SH-SY5Y (cell line): ENCODE measurements around the gene GNPAT.

Source experiments
- GATA2 ChIP-seq: IDR thresholded peaks from 2 replicates; pipeline ENCODE4 v1.6.1; 2011; ENCODE audit warnings: mild to moderate bottlenecking, low read depth, low read length
- GATA3 ChIP-seq: IDR thresholded peaks from 2 replicates; pipeline ENCODE4 v1.6.1; 2011; ENCODE audit warnings: low read depth, mild to moderate bottlenecking, low read length, moderate library complexity

The GNPAT gene

DNA sequence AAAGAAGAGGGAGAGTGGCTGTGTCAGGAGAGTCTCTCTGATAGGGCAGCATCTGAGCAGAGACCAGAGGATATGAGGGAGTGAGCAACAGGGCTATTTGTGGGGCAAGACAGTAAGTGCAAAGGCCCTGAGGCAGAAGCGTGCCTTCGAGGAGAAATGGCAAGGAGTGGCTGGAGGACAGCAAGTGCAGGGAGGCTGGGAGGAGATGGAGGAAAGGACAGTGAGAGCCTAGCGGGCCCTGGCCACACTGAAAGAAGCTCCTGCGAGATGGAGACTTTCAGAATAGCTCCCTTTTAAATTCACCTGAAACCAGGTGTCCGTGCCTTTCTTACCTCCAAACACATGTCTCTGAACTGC lies 71.4 kb downstream of the GNPAT start:
- TF ChIP-seq GATA3 (no peak), GATA2 (no peak)

DNA sequence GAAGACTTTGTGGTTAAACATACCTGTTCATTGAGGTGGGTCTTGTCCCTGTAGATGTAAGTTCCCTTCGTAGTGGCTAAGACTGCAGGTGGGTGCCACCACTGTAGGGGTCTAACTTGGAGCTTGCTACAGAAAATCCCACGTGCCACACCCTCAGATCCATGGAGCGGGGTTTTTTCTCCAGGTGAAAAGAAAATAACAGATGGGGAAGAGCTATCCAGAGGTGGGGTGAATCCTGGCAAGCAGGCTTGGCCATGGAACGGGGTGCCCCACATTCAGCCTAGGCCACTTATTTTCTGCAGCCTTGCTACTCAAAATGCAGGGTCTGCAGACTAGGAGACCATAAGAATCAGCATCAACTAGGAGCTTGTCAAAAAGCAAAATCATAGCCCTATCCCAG lies 72.6 kb downstream of the GNPAT start:
- TF ChIP-seq GATA2 (no peak), GATA3 (no peak)

DNA sequence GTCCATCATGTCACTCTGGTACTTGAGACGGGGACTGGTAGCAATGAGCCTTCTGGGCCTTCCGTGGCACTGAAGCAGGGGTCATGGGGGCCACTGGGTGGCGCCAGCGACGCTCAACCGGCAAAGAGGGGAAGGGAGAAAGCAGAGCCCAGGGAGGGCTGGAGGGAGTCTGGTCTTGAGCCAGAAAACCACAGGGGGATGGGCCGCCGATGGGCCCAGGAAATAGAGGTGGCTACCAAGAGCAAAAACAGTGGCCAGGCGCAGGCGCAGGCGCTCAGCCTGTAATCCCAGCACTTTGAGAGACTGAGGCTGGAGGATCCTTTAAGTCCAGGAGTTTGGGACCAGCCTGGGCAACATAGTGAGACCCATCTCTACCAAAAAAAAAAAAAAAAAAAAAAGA lies 74.9 kb downstream of the GNPAT start:
- no peak for TF ChIP-seq GATA2

DNA sequence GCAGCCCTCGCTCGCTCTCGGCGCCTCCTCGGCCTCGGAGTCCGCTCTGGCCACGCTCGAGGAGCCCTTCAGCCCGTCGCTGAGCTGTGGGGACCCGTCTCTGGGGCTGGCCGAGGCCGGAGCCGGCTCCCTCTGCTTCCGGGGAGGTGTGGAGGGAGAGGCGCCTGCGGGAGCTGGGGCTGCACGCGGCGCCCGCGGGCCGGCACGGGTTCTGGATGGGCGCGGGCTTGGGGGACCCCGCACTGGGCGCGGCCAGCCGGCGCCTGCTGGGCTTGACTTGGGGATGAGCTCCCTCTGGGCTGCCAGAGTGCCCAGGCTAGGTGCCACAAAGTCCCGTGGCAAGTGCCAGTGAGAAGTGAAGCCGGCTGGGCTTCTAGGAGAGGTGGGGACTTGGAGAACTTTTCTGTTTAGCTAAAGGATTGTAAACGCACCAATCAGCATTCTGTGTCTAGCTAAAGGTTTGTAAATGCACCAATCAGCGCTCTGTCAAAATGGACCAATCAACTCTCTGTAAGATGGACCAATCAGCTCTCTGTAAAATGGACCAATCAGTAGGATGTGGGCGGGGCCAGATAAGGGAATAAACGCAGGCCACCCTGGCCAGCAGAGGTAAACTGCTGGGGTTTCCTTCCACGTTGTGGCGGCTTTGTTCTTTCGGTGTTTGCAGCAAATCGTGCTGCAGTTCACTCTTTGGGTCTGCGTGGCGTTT lies 76.4 kb downstream of the GNPAT start:
- no peak for TF ChIP-seq GATA2
- TF ChIP-seq GATA3: no peak

DNA sequence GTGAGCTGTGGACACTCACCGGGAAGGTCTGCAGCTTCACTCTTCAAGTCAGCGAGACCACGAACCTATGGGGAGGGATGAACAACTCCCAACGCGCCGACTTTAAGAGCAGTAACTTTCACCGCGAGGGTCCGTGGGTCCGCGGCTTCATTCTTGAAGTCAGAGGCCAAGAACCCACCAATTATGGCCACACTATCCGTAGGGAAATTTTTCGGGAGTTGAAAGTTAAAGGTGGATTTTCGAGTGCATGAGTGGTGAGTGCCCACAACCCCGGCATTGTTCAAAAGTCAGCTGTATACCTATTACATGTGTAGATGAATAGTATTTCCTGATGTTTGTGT lies 77.0 kb downstream of the GNPAT start:
- TF ChIP-seq GATA2: no peak
- TF ChIP-seq GATA3: no peak

DNA sequence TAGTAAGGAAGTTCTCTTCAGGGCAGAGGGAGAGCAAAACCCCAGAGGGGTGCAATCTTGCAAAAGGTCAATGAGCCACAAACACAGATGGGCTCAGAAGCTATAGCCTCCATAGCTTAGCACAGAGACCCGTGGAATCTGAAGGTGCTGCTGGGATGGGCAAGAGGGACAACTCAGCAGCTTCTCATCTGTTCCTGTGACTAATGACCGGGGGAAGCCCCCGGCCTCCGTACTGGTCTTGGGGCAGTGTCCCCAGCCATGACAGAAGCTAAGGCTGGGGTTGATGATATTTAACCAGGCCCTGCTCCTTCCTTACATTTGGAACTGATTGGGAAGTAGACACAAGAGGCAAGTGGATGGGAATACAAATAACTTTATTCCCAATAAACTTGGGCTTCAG lies 77.6 kb downstream of the GNPAT start:
- no peak for TF ChIP-seq GATA3
- no peak for TF ChIP-seq GATA2

DNA sequence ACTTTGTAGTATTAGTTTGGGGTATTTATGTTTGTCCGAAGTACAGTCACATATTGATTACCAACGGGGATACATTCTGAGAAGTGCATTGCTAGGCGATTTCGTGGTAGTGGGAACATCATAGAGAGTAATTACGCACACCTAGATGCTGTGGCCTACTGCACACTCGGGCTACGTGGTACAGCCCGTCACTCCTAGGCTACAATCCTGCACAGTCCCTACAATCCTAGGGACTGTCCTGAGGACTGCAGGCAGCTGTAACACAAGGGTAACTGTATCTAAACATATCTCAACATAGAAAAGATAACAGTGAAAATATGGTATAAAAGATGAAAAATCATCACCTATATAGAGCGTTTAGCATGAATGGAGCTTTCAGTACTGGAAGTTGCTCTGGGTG lies 78.1 kb downstream of the GNPAT start:
- no peak for TF ChIP-seq GATA3
- no peak for TF ChIP-seq GATA2

DNA sequence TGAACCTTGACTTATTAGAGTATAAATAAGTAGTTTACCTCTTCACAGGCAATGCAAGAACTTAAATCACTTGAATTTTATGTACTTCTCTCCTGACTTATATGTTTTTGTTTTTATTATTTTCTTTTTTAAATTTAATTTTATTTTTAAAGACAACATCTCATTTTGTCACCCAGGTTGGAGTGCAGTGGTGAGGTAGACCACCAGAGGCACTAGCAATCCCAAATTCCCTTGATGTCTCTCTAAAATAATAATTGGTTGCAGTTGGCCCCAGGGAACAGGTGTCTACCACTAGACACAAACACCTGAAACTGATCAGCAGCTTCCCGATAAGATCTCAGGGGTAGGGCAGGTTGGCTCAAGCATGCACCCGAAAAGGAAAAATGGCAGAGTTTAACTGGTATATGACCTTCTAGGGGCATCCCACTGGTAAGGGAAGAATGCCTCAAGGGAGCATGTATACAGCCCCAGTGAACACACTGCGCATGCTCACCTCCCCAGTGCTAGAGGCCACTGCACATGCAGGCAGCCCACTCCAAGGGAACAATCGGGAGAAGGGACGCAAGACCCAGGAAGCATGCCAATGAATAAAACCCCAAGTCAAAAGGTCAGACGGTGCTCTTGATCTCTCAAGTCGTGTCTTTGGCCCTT lies 82.0 kb downstream of the GNPAT start:
- TF ChIP-seq GATA2: no peak
- TF ChIP-seq GATA3: no peak

DNA sequence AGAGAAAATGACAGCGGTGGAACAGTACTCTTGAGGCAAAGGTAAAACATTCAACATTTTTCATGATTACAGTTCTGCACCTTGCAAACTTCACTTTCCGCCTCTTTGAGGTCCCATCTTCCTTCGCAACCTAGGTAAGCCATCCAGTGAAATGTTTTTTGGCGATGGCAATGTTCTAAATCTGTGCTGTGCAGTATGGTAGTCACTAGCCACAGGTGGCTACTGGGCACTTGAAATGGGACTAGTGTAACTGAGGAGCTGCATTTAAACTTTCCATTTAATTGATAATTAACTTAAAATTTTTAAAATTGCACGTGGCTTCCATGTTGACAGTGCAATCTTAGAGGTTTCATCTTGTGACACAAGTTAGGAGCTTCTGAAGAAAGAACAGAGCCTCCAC lies 83.6 kb downstream of the GNPAT start:
- TF ChIP-seq GATA2: no peak
- no peak for TF ChIP-seq GATA3

DNA sequence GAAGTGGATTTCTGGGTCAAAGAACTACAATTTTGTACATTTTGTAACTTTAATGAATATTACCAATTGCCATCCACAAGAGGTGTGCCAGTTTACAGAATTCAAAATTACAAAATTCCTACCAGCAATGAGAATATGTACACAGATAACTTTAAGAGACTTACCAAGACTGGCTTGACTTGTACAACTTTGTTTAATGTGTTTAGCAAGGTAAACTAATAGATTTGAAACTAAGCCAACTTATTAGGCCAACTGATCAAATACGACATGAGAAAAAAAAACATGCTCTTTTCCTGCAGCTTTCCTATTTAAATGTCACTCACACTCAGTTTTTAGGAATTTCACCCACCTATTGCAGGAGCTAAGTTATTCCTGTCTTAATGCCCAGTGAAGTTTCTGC lies 85.2 kb downstream of the GNPAT start:
- TF ChIP-seq GATA3 (no peak), GATA2 (no peak)
